Ascending aorta (tissue), 2 donors: ENCODE results near the gene ELF2. TPM values are rescaled to one million over a fixed set of nuclear protein-coding genes. Genes with fewer than 3 reads are reported as not detected.

Experiments used
- DNase-seq, 2 donors: peaks; one replicate each; pipeline ENCODE4 v3.0.0-alpha.2; 2019; ENCODE audit warnings: low spot score in 2 of 2
- H3K27ac ChIP-seq, 2 donors: fragments of 200-600 bp; sonication (generic); one replicate each; pipeline ENCODE4 v1.5.1; 2016 to 2017; ENCODE audit warnings: mild to moderate bottlenecking in 1 of 2
- H3K27me3 ChIP-seq: fragments of 200-600 bp; sonication (generic); one replicate; pipeline ENCODE4 v1.5.1; 2017
- H3K36me3 ChIP-seq, 2 donors: fragments of 200-600 bp; sonication (generic); one replicate each; pipeline ENCODE4 v1.5.1; 2016
- H3K4me1 ChIP-seq, 2 donors: fragments of 200-600 bp; sonication (generic); one replicate each; pipeline ENCODE4 v1.5.1; 2016 to 2017; ENCODE audit warnings: mild to moderate bottlenecking in 1 of 2
- H3K4me3 ChIP-seq, 2 donors: fragments of 200-600 bp; sonication (generic); one replicate each; pipeline ENCODE4 v1.5.1; 2016 to 2017; ENCODE audit warnings: mild to moderate bottlenecking in 1 of 2
- H3K9me3 ChIP-seq, 2 donors: fragments of 200-600 bp; sonication (generic); one replicate each; pipeline ENCODE4 v1.5.1; 2016
- CTCF ChIP-seq, 3 experiments: fragments of 200-600 bp in 2 of 3; fragments of 450-650 bp in 1 of 3; sonication (generic) in 2 of 3; IDR thresholded peaks; one replicate each; pipeline ENCODE4 v1.5.1; 2016 to 2019; ENCODE audit warnings: antibody characterized with exemption in 3 of 3, mild to moderate bottlenecking in 1 of 3, moderate library complexity in 1 of 3
- intact Hi-C: fragments of 100-400 bp; cut with DNase I; formaldehyde crosslinking; loops from one replicate; pipeline ENCODE4 v1.15.1; 2023
- total RNA-seq: library from RNA; depleted of rRNA; stranded (reverse); fragments of >200 nt; gene quantifications from one replicate; pipeline ENCODE4 v1.1.0, GENCODE V29; 2016

ELF2 gene
- total RNA-seq, 1 donor from 2014 or later, result 20.3 TPM

GRCh38 chr4:139177869-139178619 lies 1.0 kb upstream of the ELF2 start:
- intact Hi-C loops, result loop anchor here (1.0 to 10.0 kb wide), 10 partner anchors 47 to 1347 kb away; partner anchors contain the start of genes ELMOD2, MAML3, NAA15 and NOCT
- no peaks in the 10 kb centered on the region for H3K36me3 ChIP-seq

GRCh38 chr4:139176302-139177048 lies 543 bp downstream of the ELF2 start:
- H3K27ac ChIP-seq, result peak overlapping the region; percentile 100
- intact Hi-C loops, result loop anchor here (1.0 to 10.0 kb wide), 9 partner anchors 45 to 1348 kb away; partner anchors contain the start of genes ELMOD2, MAML3, NOCT and SETD7
- no peaks in the 10 kb centered on the region for H3K9me3 ChIP-seq
- DNase-seq, result peak; percentile 43 to 94
- no peaks in the 10 kb centered on the region for H3K36me3 ChIP-seq
- TF ChIP-seq CTCF (IDR thresholded peaks at IDR 0.05), result peak in 1 of 3 experiments; percentile 9
- peak overlapping the region; percentile 97 for H3K4me3 ChIP-seq
- H3K4me1 ChIP-seq, result peaks cover 3 to 17% of the 10 kb centered on the region in 2 donors
- H3K27me3 ChIP-seq, result no peaks in the 10 kb centered on the region

More at GRCh38 chr4:139177869-139178619, 1.0 kb upstream of the ELF2 start:
- peak; percentile 85 to 98 for DNase-seq
- Histone ChIP-seq H3K4me1 (peaks cover 0 to 6% of the 10 kb centered on the region in 2 donors), H3K27me3 (no peaks in the 10 kb centered on the region), H3K4me3 (peak overlapping the region; percentile 97), H3K27ac (peak overlapping the region; percentile 100), H3K9me3 (no peaks in the 10 kb centered on the region)
- TF ChIP-seq CTCF (IDR thresholded peaks at IDR 0.05), result peak in 1 of 3 experiments; percentile 5

GRCh38 chr4:139175646-139176301 lies 1.2 kb downstream of the ELF2 start:
- H3K27me3 ChIP-seq, result no peaks in the 10 kb centered on the region
- no peak for DNase-seq
- peak in 1 of 3 experiments; percentile 17 for TF ChIP-seq CTCF (IDR thresholded peaks at IDR 0.05)
- H3K36me3 ChIP-seq, result no peaks in the 10 kb centered on the region
- H3K4me1 ChIP-seq, result peaks cover 3 to 22% of the 10 kb centered on the region in 2 donors
- peak overlapping the region; percentile 100 for H3K27ac ChIP-seq
- no peaks in the 10 kb centered on the region for H3K9me3 ChIP-seq
- peak overlapping the region; percentile 97 for H3K4me3 ChIP-seq
- intact Hi-C loops, result loop anchor here (1.0 to 10.0 kb wide), 7 partner anchors 72 to 1349 kb away; partner anchors contain the start of genes ELMOD2, MAML3 and SETD7

- intact Hi-C loops, result loop anchor here (10.0 kb wide), 1 partner anchor 1353 kb away; the partner anchor contains the start of gene ELMOD2
- no peak for TF ChIP-seq CTCF (IDR thresholded peaks at IDR 0.05)
- H3K27me3 ChIP-seq, result no peaks in the 10 kb centered on the region
- no peaks in the 10 kb centered on the region for H3K36me3 ChIP-seq
- peaks cover 3 to 40% of the 10 kb centered on the region in 2 donors for H3K4me1 ChIP-seq
- no peaks in the 10 kb centered on the region for H3K9me3 ChIP-seq
- peak overlapping the region; percentile 18 to 59 for H3K27ac ChIP-seq
- no peak for DNase-seq
- peak overlapping the region in 1 of 2 donors; percentile 16 for H3K4me3 ChIP-seq
These were observed 4.9 kb downstream of the ELF2 start for GRCh38 chr4:139171876-139172691.
